Omental fat pad (tissue), 4 donors: ENCODE data around the gene CCDC28A. TPM values are rescaled to one million over a fixed set of nuclear protein-coding genes. Genes with fewer than 3 reads are reported as not detected.

ENCODE experiments used
- ATAC-seq: fragments of 150-250 bp; one replicate; pipeline ENCODE4 v1.9.1; 2016; ENCODE audit warnings: mild to moderate bottlenecking, moderate library complexity; ENCODE audit not compliant: low FRiP score
- DNase-seq: peaks from one replicate; pipeline ENCODE4 v3.0.0-alpha.2; 2019; ENCODE audit warnings: low spot score
- CTCF ChIP-seq, 3 donors: fragments of 450-650 bp; IDR thresholded peaks; one replicate each; pipeline ENCODE4 v1.5.1; 2016 to 2017; ENCODE audit warnings: antibody characterized with exemption in 3 of 3, mild to moderate bottlenecking in 3 of 3, moderate library complexity in 2 of 3
- total RNA-seq, 4 donors: library from RNA; depleted of rRNA; stranded (reverse); fragments of >200 nt; gene quantifications; one replicate each; pipeline ENCODE4 v1.1.0, GENCODE V29; 2016

Gene CCDC28A
- total RNA-seq, 4 donors from 2014 or later, result 10.1 to 25.7 (median 12.8) TPM

DNA sequence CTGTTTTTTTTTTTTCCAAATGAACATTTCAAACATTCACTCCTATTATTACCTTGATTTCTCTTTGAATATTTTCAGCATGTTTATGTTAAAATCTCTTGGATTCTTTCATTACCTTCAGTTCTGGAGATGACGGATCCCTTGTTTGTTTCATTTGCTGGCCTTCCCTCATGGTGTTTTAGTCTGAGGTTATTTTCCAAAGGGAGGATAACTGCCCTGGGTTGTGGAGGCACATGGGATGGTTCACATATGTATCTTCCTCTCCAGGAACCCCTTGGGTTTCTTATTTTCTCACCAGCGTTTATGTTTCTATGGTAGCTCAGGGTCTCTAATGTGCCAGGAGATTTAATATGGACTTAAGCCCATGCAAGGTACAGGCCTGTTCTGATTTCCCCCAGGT is 58.6 kb downstream of the CCDC28A start:
- DNase-seq, result no peak
- no peak for TF ChIP-seq CTCF (IDR thresholded peaks at IDR 0.05)
- no peak for ATAC-seq

- ATAC-seq, result no peak
- TF ChIP-seq CTCF (IDR thresholded peaks at IDR 0.05), result no peak
- no peak for DNase-seq
These were observed 60.4 kb downstream of the CCDC28A start for GRCh38 chr6:138833816-138834539.

GRCh38 chr6:138837246-138837645 is 63.7 kb downstream of the CCDC28A start:
- no peak for TF ChIP-seq CTCF (IDR thresholded peaks at IDR 0.05)
- DNase-seq (no peak), ATAC-seq (no peak)

Other genes with a start within 250 kb of the CCDC28A start
- gene ECT2L, start 22.3 kb downstream of the CCDC28A start, total RNA-seq, result 1 to 10 TPM in 1 of 4 donors, not detected in 3; 4.1 TPM
- 10 to 100 TPM; 25.2 to 46.0 (median 35.9) TPM for gene REPS1, start 214.5 kb downstream of the CCDC28A start, total RNA-seq